Transverse colon (tissue), 4 donors: Measurements from ENCODE around the gene GLRX.

Source experiments
- POLR2A ChIP-seq: fragments of 450-650 bp; IDR thresholded peaks from one replicate; pipeline ENCODE4 v1.6.1; 2016; ENCODE audit warnings: antibody characterized with exemption, mild to moderate bottlenecking, moderate library complexity
- POLR2AphosphoS5 ChIP-seq, 3 donors: sonication (generic); formaldehyde crosslinking; IDR thresholded peaks; one replicate each; pipeline ENCODE4 v1.6.1; 2016; ENCODE audit warnings: antibody characterized with exemption in 3 of 3
- TF ChIP-seq, protein P1 (sequence below), 5 experiments: fragments of 200-600 bp in 3 of 5; fragments of 450-650 bp in 2 of 5; sonication (generic) in 3 of 5; IDR thresholded peaks; 1 replicate in 2 of 5; 2 replicates in 3 of 5; pipeline ENCODE4 v1.5.1; 2016 to 2017; ENCODE audit warnings: antibody characterized with exemption in 5 of 5, inconsistent platforms in 3 of 5, mild to moderate bottlenecking in 2 of 5, moderate library complexity in 1 of 5

DNA sequence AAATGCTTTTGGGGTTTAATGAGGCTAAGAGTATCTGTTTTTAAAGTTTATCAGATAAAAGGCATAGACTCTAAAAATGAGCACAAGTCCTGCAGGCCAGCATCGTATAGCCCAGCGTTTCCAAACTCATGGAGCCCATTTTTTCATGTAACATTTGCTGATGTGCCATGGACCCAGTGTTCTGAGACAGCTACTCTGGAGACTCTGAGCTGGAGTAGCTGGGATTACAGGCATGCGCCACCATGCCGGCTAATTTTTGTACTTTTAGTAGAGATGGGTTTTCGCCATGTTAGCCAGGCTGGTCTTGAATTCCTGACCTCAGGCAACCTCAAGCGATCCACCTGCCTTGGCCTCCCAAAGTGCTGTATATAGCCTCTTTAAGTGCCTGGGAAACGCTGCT lies 15.8 kb downstream of the GLRX start:
- TF ChIP-seq POLR2AphosphoS5 (IDR thresholded peaks at IDR 0.05): no peak
- TF ChIP-seq, protein P1, sequence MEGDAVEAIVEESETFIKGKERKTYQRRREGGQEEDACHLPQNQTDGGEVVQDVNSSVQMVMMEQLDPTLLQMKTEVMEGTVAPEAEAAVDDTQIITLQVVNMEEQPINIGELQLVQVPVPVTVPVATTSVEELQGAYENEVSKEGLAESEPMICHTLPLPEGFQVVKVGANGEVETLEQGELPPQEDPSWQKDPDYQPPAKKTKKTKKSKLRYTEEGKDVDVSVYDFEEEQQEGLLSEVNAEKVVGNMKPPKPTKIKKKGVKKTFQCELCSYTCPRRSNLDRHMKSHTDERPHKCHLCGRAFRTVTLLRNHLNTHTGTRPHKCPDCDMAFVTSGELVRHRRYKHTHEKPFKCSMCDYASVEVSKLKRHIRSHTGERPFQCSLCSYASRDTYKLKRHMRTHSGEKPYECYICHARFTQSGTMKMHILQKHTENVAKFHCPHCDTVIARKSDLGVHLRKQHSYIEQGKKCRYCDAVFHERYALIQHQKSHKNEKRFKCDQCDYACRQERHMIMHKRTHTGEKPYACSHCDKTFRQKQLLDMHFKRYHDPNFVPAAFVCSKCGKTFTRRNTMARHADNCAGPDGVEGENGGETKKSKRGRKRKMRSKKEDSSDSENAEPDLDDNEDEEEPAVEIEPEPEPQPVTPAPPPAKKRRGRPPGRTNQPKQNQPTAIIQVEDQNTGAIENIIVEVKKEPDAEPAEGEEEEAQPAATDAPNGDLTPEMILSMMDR (IDR thresholded peaks at IDR 0.05): no peak
- TF ChIP-seq POLR2A: no peak
